Neural cell (in vitro differentiated cells): ENCODE data around the gene BTG1. TPM values are rescaled to one million over a fixed set of nuclear protein-coding genes. Genes with fewer than 3 reads are reported as not detected.

ENCODE experiments used
- H2AFZ ChIP-seq: fragments of 200-600, 300-800 bp; sonication (generic), shearing (Covaris generic); 2 replicates; pipeline ENCODE4 v1.6.0; 2014; ENCODE audit warnings: low read depth, mild to moderate bottlenecking, antibody characterized with exemption, low read length, moderate library complexity
- H3F3A ChIP-seq: fragments of 200-600 bp; shearing (Covaris generic); 2 replicates; pipeline ENCODE4 v1.6.1; 2016; ENCODE audit warnings: mild to moderate bottlenecking, moderate library complexity, mixed read lengths, antibody characterized with exemption, low read length; ENCODE audit not compliant: insufficient read depth, poor library complexity, severe bottlenecking
- H3K27ac ChIP-seq: fragments of 200-600, 300-800 bp; sonication (generic), shearing (Covaris generic); 2 replicates; pipeline ENCODE4 v1.5.1; 2014; ENCODE audit warnings: mild to moderate bottlenecking, low read length, moderate library complexity
- H3K27me3 ChIP-seq: fragments of 300-800, 200-600 bp; sonication (generic), shearing (Covaris generic); 2 replicates; pipeline ENCODE4 v1.6.0; 2014; ENCODE audit warnings: mild to moderate bottlenecking, low read depth, low read length, moderate library complexity; ENCODE audit not compliant: insufficient read depth
- H3K36me3 ChIP-seq: fragments of 300-800, 200-600 bp; sonication (generic), shearing (Covaris generic); 2 replicates; pipeline ENCODE4 v1.5.1; 2014; ENCODE audit warnings: mild to moderate bottlenecking, antibody characterized with exemption, low read length, moderate library complexity; ENCODE audit not compliant: insufficient read depth
- H3K4me2 ChIP-seq: fragments of 300-800, 200-600 bp; sonication (generic), shearing (Covaris generic); 2 replicates; pipeline ENCODE4 v1.6.0; 2014; ENCODE audit warnings: mild to moderate bottlenecking, low read length
- H3K4me3 ChIP-seq: fragments of 300-800, 200-600 bp; sonication (generic), shearing (Covaris generic); 2 replicates; pipeline ENCODE4 v1.5.1; 2014; ENCODE audit warnings: mild to moderate bottlenecking, low read length, moderate library complexity
- H3K79me2 ChIP-seq: fragments of 200-600 bp; shearing (Covaris generic); replicated peaks from 2 replicates; pipeline ENCODE4 v1.6.0; 2014; ENCODE audit warnings: mild to moderate bottlenecking, low read length, moderate library complexity; ENCODE audit not compliant: insufficient read depth
- H3K9ac ChIP-seq: fragments of 300-800, 200-600 bp; sonication (generic), shearing (Covaris generic); 2 replicates; pipeline ENCODE4 v1.6.1; 2016; ENCODE audit warnings: mild to moderate bottlenecking, low read length, mixed read lengths
- H3K9me2 ChIP-seq: fragments of 200-600 bp; shearing (Covaris generic); 2 replicates; pipeline ENCODE4 v1.6.1; 2016; ENCODE audit warnings: mild to moderate bottlenecking, low read length, mixed read lengths; ENCODE audit not compliant: insufficient read depth
- H3K9me3 ChIP-seq: fragments of 200-600, 300-800 bp; sonication (generic), shearing (Covaris generic); 2 replicates; pipeline ENCODE4 v1.6.1; 2016; ENCODE audit warnings: mild to moderate bottlenecking, mixed run types, low read length, moderate library complexity, mixed read lengths
- H4K20me1 ChIP-seq: fragments of 200-600 bp; shearing (Covaris generic); 2 replicates; pipeline ENCODE4 v1.6.1; 2016; ENCODE audit warnings: mild to moderate bottlenecking, mixed run types; ENCODE audit not compliant: insufficient read depth
- EP300 ChIP-seq: fragments of 450-650 bp; conservative IDR thresholded peaks from 2 replicates; pipeline ENCODE4 v1.6.1; 2014; ENCODE audit warnings: antibody characterized with exemption, mild to moderate bottlenecking, moderate library complexity; ENCODE audit not compliant: poor library complexity, severe bottlenecking
- EZH2 ChIP-seq: fragments of 200-600, 300-800 bp; shearing (Covaris generic), sonication (generic); IDR thresholded peaks from 2 replicates; pipeline ENCODE4 v1.6.1; 2014; ENCODE audit warnings: antibody characterized with exemption, low read length, borderline replicate concordance, mild to moderate bottlenecking; ENCODE audit not compliant: insufficient read depth, poor library complexity, severe bottlenecking
- MXI1 ChIP-seq: fragments of 450-650 bp; conservative IDR thresholded peaks from 2 replicates; pipeline ENCODE4 v1.6.1; 2014; ENCODE audit warnings: antibody characterized with exemption, mild to moderate bottlenecking; ENCODE audit not compliant: poor library complexity, severe bottlenecking
- POLR2AphosphoS5 ChIP-seq: IDR thresholded peaks from 2 replicates; pipeline ENCODE4 v1.6.1; 2012
- RAD21 ChIP-seq: fragments of 450-650 bp; conservative IDR thresholded peaks from 2 replicates; pipeline ENCODE4 v1.6.1; 2014; ENCODE audit warnings: antibody characterized with exemption, mild to moderate bottlenecking, moderate library complexity
- SMC3 ChIP-seq: fragments of 450-650 bp; conservative IDR thresholded peaks from 2 replicates; pipeline ENCODE4 v1.6.1; 2014; ENCODE audit warnings: antibody characterized with exemption, mild to moderate bottlenecking, moderate library complexity; ENCODE audit not compliant: poor library complexity
- TAF1 ChIP-seq: IDR thresholded peaks from 2 replicates; pipeline ENCODE4 v1.6.1; 2012; ENCODE audit warnings: low read depth
- polyA minus RNA-seq: library from RNA; depleted of rRNA, polyadenylated mRNA; stranded (reverse); fragments of >200 nt; gene quantifications from 2 replicates; pipeline ENCODE4 v1.2.3, GENCODE V29; 2014
- polyA plus RNA-seq: library from polyadenylated mRNA; depleted of rRNA; stranded (reverse); fragments of >200 nt; gene quantifications from 2 replicates; pipeline ENCODE4 v1.2.3, GENCODE V29; 2014
- TF ChIP-seq, protein P1 (sequence below): IDR thresholded peaks from 2 replicates; pipeline ENCODE4 v1.6.1; 2012; ENCODE audit warnings: borderline replicate concordance
- TF ChIP-seq, protein P2 (sequence below): fragments of 450-650 bp; IDR thresholded peaks from 2 replicates; pipeline ENCODE4 v1.5.1; 2014; ENCODE audit warnings: antibody characterized with exemption, mild to moderate bottlenecking, moderate library complexity; ENCODE audit not compliant: poor library complexity, severe bottlenecking

BTG1 gene, protein sequence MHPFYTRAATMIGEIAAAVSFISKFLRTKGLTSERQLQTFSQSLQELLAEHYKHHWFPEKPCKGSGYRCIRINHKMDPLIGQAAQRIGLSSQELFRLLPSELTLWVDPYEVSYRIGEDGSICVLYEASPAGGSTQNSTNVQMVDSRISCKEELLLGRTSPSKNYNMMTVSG
- polyA plus RNA-seq: 12.5 and 12.9 TPM in 2 replicates
- 25.8 and 30.7 TPM in 2 replicates for polyA minus RNA-seq

DNA sequence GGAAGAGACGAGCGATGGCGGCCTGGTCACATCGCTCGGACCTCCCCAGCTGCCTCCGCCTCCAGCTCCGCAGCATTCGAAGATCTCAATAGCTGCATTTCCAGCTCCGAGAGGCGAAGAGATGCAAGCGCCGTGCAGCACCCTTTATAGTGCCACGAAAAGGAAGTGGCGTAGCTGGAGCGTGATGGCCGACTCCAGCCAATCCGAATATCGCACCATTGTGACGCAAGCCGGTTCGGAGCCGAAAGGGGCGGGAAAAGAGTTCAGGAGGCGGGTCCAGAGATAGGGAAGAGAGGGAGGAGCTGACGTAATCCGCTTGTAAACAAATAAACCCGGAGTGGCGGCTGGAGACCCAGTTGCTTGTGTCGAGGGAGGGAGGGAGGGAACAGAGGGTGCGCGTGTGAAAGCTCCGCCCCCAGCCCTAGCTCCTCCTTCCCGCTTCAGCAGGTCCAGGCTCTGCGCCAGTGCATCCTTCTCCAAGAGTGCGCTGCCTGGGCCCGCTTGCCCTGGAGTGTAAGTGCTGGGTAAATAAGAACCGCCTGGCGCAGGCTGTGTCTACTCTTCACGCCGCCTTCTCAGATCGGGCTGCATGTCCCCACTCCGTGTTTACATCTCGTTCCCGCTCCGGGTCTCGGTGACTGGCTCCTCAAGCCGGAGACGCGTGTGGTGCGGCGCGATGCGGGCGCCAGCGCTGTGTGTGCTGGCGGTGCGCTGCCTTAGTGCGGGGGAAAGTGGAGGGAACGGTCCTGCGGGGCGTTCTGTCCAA lies at the start of gene BTG1:
TSS of gene BTG1 (minus strand) at position 116 of the 766 bp plus-strand sequence. CDS start 311 bp downstream, outside the sequence.
- Histone ChIP-seq H3K4me3 (peak within 1 kb of the TSS; percentile 87), H3F3A (no peaks in the 10 kb centered on the region), H3K9me3 (no peaks in the 10 kb centered on the region), H4K20me1 (peaks cover 16% of the 10 kb centered on the region), H3K9me2 (no peaks in the 10 kb centered on the region), H3K79me2 (peaks cover 46% of the 10 kb centered on the region), H3K27ac (peak within 1 kb of the TSS; percentile 86), H3K9ac (peak within 1 kb of the TSS; percentile 91), H3K4me2 (peak within 1 kb of the TSS; percentile 64), H3K27me3 (no peaks in the 10 kb centered on the region), H2AFZ (peak within 1 kb of the TSS; percentile 40), H3K36me3 (peaks cover 9% of the 10 kb centered on the region)
- TF ChIP-seq, protein P1, sequence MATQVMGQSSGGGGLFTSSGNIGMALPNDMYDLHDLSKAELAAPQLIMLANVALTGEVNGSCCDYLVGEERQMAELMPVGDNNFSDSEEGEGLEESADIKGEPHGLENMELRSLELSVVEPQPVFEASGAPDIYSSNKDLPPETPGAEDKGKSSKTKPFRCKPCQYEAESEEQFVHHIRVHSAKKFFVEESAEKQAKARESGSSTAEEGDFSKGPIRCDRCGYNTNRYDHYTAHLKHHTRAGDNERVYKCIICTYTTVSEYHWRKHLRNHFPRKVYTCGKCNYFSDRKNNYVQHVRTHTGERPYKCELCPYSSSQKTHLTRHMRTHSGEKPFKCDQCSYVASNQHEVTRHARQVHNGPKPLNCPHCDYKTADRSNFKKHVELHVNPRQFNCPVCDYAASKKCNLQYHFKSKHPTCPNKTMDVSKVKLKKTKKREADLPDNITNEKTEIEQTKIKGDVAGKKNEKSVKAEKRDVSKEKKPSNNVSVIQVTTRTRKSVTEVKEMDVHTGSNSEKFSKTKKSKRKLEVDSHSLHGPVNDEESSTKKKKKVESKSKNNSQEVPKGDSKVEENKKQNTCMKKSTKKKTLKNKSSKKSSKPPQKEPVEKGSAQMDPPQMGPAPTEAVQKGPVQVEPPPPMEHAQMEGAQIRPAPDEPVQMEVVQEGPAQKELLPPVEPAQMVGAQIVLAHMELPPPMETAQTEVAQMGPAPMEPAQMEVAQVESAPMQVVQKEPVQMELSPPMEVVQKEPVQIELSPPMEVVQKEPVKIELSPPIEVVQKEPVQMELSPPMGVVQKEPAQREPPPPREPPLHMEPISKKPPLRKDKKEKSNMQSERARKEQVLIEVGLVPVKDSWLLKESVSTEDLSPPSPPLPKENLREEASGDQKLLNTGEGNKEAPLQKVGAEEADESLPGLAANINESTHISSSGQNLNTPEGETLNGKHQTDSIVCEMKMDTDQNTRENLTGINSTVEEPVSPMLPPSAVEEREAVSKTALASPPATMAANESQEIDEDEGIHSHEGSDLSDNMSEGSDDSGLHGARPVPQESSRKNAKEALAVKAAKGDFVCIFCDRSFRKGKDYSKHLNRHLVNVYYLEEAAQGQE: peak; percentile 98
- TF ChIP-seq, protein P2, sequence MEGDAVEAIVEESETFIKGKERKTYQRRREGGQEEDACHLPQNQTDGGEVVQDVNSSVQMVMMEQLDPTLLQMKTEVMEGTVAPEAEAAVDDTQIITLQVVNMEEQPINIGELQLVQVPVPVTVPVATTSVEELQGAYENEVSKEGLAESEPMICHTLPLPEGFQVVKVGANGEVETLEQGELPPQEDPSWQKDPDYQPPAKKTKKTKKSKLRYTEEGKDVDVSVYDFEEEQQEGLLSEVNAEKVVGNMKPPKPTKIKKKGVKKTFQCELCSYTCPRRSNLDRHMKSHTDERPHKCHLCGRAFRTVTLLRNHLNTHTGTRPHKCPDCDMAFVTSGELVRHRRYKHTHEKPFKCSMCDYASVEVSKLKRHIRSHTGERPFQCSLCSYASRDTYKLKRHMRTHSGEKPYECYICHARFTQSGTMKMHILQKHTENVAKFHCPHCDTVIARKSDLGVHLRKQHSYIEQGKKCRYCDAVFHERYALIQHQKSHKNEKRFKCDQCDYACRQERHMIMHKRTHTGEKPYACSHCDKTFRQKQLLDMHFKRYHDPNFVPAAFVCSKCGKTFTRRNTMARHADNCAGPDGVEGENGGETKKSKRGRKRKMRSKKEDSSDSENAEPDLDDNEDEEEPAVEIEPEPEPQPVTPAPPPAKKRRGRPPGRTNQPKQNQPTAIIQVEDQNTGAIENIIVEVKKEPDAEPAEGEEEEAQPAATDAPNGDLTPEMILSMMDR: peak; percentile 35
- TF ChIP-seq MXI1 (peak; percentile 93), EP300 (peak; percentile 29), EZH2 (no peak), RAD21 (peak; percentile 75), TAF1 (peak; percentile 100), SMC3 (peak; percentile 77), POLR2AphosphoS5 (peak; percentile 100)

DNA sequence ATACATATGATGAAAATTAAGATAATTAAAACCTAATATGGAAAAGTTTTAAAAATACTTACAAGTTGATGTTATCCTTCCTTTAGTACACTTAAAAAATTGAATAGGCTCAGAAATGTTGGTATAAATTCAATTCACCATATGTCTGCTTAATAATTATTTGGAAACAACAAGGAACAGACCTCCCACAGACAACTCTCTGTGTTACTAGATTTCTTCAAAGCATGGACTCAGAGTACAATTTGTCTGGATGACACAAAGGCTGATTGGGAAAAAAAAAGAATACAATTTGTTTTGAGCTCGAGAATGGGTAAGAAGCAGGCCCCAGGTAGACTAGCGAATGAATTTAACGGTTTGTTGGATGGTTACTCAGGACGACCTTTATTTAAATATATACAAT lies 48.9 kb upstream of the BTG1 start:
- Histone ChIP-seq H3F3A (no peaks in the 10 kb centered on the region), H3K27ac (no peak overlapping the region), H3K9ac (no peak overlapping the region), H2AFZ (no peak overlapping the region), H3K79me2 (no peaks in the 10 kb centered on the region), H3K4me3 (no peak overlapping the region), H3K9me2 (no peaks in the 10 kb centered on the region), H3K36me3 (no peaks in the 10 kb centered on the region), H3K9me3 (no peaks in the 10 kb centered on the region), H4K20me1 (no peaks in the 10 kb centered on the region), H3K27me3 (no peaks in the 10 kb centered on the region), H3K4me2 (no peak overlapping the region)
- TF ChIP-seq, protein P2: no peak
- TF ChIP-seq RAD21 (no peak), MXI1 (no peak), EZH2 (no peak), EP300 (no peak), TAF1 (no peak), POLR2AphosphoS5 (no peak), SMC3 (no peak)
- TF ChIP-seq, protein P1: no peak
